ENCODE data around the gene BCAT1. TPM values are rescaled to one million over a fixed set of nuclear protein-coding genes. Genes with fewer than 3 reads are reported as not detected.

The BCAT1 gene
- total RNA-seq, 2 donors from 2014 or later, result 45.0 to 141 TPM

DNA sequence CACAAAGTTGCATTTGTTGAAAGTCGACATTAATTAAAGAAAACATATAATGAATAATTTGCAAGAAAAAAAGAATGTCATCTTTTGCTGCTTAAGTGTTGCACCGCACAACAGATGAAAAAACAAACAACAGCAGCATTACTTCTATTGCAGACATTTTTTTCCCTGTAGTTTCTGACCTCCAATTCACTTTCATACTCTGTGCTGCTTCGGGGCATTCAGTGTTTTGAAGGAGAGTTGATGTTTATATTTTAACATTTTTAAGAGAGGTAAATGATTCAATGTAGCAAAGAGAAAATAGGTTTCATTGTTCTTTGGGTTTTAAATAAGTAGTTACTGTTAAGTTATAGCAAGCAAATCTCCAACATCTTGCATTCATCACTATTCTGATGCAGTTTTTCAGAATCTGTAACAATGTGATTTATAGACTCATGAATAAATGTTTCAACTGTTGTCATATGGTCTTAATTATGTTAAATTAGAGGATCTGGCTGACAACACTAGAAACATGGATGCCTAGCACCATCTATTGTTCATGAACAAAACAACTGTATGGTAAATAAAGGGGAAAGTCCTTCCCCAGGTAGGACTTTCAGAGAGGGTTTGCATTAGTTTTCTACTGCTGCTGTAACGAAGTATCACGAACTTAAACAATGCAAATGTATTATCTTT is 168.1 kb downstream of the BCAT1 start:
- H3K9ac ChIP-seq (ENCODE audit: extremely low read depth, low read length, poor library complexity, severe bottlenecking), result no peak overlapping the region
- no peaks in the 10 kb centered on the region for H3K27me3 Mint-ChIP-seq (ENCODE audit: insufficient read depth)
- no peaks in the 10 kb centered on the region for H3K9me3 ChIP-seq (ENCODE audit: control insufficient read depth, low read length)
- TF ChIP-seq CTCF (conservative IDR thresholded peaks at IDR 0.05), result peak; percentile 70
- peaks cover 44% of the 10 kb centered on the region for H3K4me1 Mint-ChIP-seq
- no peak overlapping the region for H3K4me3 Mint-ChIP-seq
- no peaks in the 10 kb centered on the region for H3K36me3 Mint-ChIP-seq (ENCODE audit: low read depth)
- no peak overlapping the region for H3K27ac ChIP-seq (ENCODE audit: low read depth, low read length)
- H3K27ac Mint-ChIP-seq, result no peak overlapping the region
- peaks cover 14% of the 10 kb centered on the region for H3K4me1 ChIP-seq (ENCODE audit: control insufficient read depth, insufficient read depth, low read length)
- 70 to 72% methylated on average over 2 to 5 of the region's 5 CpGs for WGBS, 2 experiments (ENCODE audit: insufficient coverage in 1 of 2, insufficient read length in 1 of 2)
- H3K4me3 ChIP-seq (ENCODE audit: low read length), result no peak overlapping the region
- H3K9me3 Mint-ChIP-seq, result no peaks in the 10 kb centered on the region
- H3K27me3 ChIP-seq (ENCODE audit: control insufficient read depth, insufficient read depth, low read length, poor library complexity, severe bottlenecking), result no peaks in the 10 kb centered on the region
- no peak for DNase-seq
- no peaks in the 10 kb centered on the region for H3K36me3 ChIP-seq (ENCODE audit: control insufficient read depth, insufficient read depth, low read length)

GRCh38 chr12:24778486-24779304 is 170.2 kb downstream of the BCAT1 start:
- H3K27me3 Mint-ChIP-seq (ENCODE audit: insufficient read depth), result no peaks in the 10 kb centered on the region
- 54 to 86% methylated on average over 1 to 4 of the region's 4 CpGs for WGBS, 2 experiments (ENCODE audit: insufficient coverage in 1 of 2, insufficient read length in 1 of 2)
- no peak overlapping the region for H3K4me3 Mint-ChIP-seq
- no peak overlapping the region for H3K27ac Mint-ChIP-seq
- H3K4me3 ChIP-seq (ENCODE audit: low read length), result no peak overlapping the region
- H3K9me3 ChIP-seq (ENCODE audit: control insufficient read depth, low read length), result no peaks in the 10 kb centered on the region
- H3K36me3 ChIP-seq (ENCODE audit: control insufficient read depth, insufficient read depth, low read length), result no peaks in the 10 kb centered on the region
- no peaks in the 10 kb centered on the region for H3K27me3 ChIP-seq (ENCODE audit: control insufficient read depth, insufficient read depth, low read length, poor library complexity, severe bottlenecking)
- H3K27ac ChIP-seq (ENCODE audit: low read depth, low read length), result no peak overlapping the region
- H3K36me3 Mint-ChIP-seq (ENCODE audit: low read depth), result no peaks in the 10 kb centered on the region
- DNase-seq, result no peak
- no peaks in the 10 kb centered on the region for H3K9me3 Mint-ChIP-seq
- H3K9ac ChIP-seq (ENCODE audit: extremely low read depth, low read length, poor library complexity, severe bottlenecking), result no peak overlapping the region
- H3K4me1 ChIP-seq (ENCODE audit: control insufficient read depth, insufficient read depth, low read length), result peaks cover 8% of the 10 kb centered on the region
- peaks cover 28% of the 10 kb centered on the region for H3K4me1 Mint-ChIP-seq
- peak; percentile 96 for TF ChIP-seq CTCF (conservative IDR thresholded peaks at IDR 0.05)

GRCh38 chr12:24777359-24777758 is 171.5 kb downstream of the BCAT1 start:
- Histone ChIP-seq H3K4me1 (ENCODE audit: control insufficient read depth, insufficient read depth, low read length) (peaks cover 7% of the 10 kb centered on the region), H3K9ac (ENCODE audit: extremely low read depth, low read length, poor library complexity, severe bottlenecking) (no peak overlapping the region), H3K9me3 (ENCODE audit: control insufficient read depth, low read length) (no peaks in the 10 kb centered on the region), H3K36me3 (ENCODE audit: control insufficient read depth, insufficient read depth, low read length) (no peaks in the 10 kb centered on the region), H3K27ac (ENCODE audit: low read depth, low read length) (no peak overlapping the region), H3K27me3 (ENCODE audit: control insufficient read depth, insufficient read depth, low read length, poor library complexity, severe bottlenecking) (no peaks in the 10 kb centered on the region), H3K4me3 (ENCODE audit: low read length) (peak overlapping the region; percentile 36)
- Mint-ChIP-seq H3K27me3 (ENCODE audit: insufficient read depth) (no peaks in the 10 kb centered on the region), H3K36me3 (ENCODE audit: low read depth) (no peaks in the 10 kb centered on the region), H3K4me3 (no peak overlapping the region), H3K4me1 (peaks cover 26% of the 10 kb centered on the region), H3K9me3 (no peaks in the 10 kb centered on the region), H3K27ac (peak overlapping the region; percentile 36)
- TF ChIP-seq CTCF (conservative IDR thresholded peaks at IDR 0.05), result no peak
- WGBS, 2 experiments (ENCODE audit: insufficient coverage in 1 of 2, insufficient read length in 1 of 2), result 84 to 88% methylated on average over 8 of the region's 8 CpGs
- no peak for DNase-seq

Data from endodermal cell (in vitro differentiated cells).